GM21723 (cell line): ENCODE results near the gene SVIL.
"Not testable (repeated sequence)": the region's sequence is repeated elsewhere in the genome, so short reads cannot be mapped to it uniquely, and the experiment has no call there.

Experiments used
- ATAC-seq: cut with Tn5 transposase; IDR thresholded peaks from one replicate; pipeline ENCODE4 v1.9.1; 2021; ENCODE audit warnings: mild to moderate bottlenecking, moderate library complexity; ENCODE audit not compliant: unreplicated experiment

SVIL gene

DNA sequence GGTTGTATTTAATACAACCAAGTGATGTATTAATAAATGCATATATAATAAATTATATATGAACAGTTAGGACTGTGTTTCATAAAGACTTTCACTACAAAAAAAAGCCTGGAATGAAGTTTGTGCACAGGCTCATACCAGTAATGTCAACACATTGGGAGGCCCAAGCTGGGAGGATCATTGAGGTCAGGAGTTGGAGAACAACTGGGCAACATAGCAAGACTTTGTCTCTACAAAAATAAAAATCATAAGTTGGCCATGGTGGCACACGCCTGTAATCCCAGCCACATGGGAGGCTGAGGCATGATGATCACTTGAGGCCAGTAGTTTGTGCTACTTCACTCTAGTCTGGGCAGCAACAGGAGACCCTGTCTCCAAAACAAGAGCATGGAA lies 15.8 kb upstream of the SVIL start:
- no peak for ATAC-seq

DNA sequence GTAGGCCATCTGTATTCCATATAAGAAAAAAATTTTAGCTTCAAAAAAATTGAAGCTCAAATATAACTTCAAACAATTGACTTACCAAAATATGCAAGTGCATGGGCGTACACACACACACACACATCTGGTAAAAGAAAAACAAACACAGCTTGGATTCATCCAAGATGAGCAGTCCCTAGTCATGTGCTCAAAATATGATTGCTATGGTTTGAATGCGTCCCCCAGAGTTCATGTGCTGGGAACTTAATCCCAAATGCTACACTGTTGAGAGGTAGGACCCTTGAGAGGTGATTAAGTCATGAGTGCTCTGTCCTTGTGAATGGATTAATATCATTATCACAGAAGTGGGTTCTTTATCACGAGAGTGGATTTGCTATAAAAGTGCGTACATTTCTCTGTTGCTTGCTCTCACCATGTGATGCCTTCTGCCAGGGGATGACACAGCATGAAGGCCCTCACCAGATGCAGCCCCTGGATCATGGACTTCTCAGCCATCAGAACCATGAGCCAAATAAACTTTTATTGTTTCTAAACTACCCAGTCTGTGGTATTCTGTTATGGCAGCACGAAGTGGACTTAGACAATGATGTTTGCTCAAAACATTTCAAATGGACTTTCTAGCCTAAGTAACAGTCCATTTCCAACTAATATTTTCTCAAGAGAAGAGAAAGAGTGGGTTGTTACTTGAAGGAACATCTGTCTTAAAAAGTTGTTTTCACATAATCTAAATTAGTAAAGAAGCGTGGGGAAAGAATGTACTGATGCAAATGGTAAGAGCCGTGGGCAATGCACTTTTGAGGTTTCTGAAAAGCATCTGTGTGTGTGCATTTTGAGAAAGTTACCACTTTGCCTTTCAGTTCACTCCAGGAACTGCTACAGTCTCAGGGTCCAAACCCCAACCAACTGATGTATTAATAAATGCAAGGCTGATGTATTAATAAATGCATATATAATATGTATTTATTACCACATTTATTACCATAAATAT lies 15.1 kb upstream of the SVIL start:
- no peak for ATAC-seq

DNA sequence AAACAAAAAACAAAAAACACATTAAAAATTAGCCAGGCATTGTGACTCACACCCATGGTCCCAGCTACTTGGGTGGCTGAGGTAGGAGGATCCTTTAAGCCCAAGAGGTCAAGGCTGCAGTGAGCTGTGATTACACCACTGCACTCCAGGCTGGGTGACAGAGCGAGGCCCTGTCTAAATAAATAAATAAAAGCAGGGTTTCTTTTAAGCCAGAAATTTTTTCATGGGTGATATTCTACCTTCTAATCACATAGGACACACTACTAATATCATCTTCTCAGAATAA lies 14.2 kb upstream of the SVIL start:
- no peak for ATAC-seq

DNA sequence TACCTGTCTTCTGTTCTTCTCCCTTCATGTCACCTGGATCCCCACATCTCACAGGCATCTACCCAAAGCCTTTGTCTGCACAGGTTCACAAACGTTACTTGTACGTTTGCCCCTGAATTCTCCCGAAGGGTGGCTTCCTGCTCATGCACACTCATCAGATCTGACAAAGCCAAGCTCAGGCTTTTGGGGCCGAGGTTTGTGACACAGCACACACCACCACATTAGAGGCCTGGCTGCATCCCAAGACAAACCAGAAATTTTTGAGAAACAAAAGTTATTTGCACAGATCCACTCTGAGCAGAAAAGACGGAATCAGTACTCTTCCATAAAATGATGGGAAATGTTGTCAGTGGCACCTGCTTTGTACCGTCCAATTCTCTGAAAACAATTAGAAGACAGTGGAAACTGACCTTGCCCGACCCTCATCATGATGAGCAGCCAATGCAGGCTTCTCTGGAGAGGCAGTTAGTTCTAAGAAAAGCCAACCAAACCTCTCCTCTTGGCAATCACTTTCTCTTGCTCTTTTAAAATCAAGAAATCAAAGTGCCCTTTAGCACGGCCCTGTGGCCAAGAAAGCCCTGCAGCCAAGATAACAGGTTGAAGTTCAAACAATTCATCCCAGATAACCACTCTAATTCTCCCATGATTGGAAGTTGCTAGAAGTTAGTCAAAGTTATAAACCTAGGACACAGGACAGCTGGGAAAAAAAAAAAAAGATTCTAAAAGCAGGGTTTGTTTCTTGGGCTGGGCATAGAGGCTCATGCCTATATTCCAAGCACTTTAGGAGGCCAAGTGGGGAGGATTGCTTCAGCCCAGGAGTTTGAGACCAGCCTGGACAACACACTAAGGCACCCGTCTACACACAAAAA lies 13.6 kb upstream of the SVIL start:
- ATAC-seq: no peak

DNA sequence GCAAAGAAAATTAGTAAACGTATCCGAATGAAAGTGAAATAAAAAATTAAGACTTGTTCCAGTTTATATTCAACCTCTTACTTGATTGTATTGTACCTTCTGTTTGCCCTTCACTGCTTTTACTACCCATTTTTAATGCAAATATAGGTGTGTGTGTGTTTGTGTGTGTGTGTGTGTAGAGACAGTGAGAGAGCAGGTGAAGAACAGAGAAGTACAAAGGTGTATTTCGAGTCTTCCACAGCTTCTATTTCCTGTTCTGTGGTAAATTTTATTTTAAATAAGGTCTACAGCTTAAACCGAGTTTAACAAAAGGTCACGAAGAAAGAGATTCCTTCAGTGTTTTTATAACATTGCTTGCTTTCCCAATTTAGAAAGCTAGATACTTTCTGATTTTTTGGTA lies 12.7 kb upstream of the SVIL start:
- ATAC-seq: no peak

DNA sequence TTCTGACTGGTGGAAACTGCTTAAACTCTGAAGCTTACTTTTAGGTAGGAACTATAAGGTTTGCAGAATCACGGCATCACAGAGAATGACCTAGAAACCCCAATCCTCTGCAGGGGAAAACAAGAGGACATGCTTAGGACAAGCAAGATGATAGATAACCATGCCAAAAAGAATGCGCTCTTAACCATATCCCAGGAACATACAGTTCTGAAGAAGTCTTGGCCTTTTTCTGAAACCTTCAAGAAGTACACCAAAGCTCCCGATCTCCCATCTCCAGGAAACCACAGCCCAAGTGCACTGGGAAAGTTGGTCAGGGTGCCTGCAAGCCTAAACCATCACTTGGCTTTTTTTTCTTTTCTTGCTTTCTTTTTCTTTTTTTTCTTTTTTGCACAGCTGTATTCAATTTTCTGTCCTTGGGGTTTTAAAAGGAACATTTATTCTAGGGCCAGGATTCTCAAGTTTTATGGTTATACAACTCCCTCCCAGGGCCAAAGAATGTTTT lies 12.2 kb upstream of the SVIL start:
- no peak for ATAC-seq

DNA sequence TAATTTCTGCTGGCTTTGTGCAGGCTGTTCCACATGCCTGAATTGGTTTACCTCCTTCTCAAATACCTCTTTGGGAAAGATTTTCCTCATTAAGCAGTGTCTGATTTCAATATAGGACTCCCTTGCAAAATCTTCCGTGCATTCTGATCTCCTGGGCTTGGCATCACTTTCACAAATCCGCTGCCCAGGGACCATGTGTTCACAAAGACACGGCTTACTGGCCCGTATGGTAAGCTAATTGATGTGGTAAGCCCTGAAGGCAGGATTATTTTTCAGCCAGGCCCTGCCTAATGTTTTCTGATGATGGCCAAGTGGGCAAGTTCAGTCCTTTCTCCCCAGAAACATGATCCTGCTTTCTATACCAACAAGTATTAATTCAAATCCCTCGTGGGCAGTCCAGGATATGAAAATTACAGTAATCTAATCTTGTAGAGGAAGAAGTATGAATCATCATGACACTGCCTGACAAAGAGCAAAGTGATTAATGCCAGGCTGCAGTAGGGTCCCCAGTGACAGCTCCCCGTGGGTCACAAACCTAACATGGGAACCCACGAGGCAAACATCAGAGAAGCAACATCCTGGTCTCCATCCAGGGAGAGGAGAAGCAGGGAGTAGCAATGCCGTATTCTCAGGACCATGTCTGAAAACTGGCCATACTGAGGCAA lies 11.6 kb upstream of the SVIL start:
- no peak for ATAC-seq

DNA sequence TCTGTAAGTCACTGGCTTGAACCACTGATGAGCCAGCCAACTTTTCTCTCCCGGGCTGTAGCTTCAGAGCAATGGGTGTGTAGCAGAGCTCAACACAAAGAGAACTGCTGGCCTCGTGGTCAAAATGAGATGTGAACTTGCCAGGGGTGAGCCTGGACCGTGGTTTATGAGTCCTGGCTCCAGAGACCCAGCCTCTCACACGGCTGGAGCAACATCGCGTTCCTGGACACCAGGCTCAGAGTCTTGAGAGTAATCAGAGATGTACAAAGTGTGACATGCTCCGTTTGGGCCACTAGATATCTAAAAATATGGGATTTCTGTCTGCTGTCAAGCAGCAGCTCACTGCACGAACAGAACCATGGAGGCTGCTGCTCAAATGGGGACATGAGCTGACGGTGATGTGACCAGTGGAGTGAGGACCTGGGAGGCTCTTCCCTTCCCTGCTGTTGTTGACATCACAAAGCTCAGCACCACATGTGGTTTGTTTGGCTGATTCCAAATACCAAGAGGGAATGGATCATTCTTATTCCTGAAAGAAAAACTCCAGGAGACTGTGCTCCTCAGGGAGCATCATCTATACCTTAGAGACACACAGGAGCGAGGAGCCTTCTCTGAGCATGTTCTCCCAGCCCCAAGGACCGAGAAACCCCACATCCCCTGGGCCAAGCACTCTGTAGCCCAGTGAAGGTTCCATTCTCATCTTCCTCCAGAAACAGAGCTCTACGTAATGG lies 9.2 kb upstream of the SVIL start:
- no peak for ATAC-seq

DNA sequence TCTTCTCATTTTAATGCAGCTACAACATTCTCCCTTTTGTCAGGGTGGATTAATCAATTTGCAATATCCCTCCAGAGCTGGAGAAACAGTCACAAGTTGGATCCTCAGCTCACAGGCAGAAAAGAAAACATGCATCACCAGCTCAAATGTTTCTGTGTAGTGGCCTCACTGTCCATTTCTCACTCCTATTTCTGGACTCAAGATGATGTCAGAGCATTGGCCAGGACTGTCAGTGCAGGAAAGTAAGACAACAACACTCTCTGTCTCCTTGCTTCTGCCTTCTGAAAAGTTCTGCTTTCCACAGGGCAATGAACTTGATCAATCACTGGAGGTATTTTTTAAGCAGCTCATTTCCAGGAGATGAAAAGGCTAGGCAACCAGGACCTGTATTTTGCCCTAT lies 8.2 kb upstream of the SVIL start:
- no peak for ATAC-seq

DNA sequence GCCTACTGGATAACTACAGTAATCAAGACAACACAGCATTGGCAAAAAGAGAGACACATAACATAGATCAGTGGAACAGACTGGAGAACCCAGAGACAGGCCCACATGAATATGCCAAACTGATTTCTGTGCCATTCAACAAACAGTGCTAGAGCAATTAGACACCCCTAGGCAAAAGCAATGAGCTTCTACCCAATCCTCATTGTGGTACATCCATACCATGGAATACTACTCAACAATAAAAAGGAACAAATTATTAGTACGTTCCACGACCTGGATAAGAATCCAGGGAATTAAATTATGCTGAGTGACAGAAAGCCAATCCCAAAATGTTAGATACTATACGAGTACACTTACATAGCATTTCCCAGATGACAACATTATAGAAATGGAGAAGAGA lies 2.8 kb upstream of the SVIL start:
- no peak for ATAC-seq

DNA sequence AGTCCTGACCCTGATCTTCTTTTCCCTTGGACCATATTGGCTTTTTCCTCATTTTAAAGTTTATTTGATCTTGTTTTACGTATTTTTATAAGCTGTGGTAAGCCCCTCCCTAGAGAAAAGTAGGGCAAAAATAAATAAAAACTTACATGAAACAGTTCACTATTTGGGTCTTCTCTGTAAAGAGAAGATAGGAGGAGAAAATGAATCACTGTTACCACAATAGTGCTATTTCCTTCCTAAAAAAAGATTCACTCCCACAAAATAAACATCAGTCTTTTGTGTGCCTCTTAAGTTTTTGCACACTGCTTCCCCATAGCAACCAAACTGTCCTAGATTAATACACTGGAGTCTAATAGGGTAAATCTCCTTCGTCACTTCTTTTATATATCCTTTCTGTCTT lies 1.4 kb upstream of the SVIL start:
- no peak for ATAC-seq

DNA sequence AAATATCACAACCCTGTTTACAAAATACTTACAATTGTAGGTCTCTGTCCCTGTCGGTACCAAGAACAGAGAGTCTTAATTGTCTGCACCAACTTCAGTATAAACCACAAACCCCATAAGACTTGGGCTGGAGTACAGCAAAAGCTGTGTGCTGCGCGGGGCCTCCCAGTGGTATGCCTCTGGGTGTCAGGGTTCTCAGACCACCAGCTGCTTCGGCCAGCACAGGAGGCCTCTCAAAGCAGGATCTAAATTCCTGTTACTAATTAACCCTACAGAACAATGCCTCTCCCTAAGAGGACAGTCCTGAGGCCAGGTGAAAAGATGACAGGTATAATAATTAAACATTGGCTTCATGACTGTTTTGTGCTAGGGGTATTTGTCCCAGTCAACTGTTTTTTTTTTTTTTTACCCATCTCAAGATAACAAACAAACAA lies 957 bp upstream of the SVIL start:
- no peak for ATAC-seq

DNA sequence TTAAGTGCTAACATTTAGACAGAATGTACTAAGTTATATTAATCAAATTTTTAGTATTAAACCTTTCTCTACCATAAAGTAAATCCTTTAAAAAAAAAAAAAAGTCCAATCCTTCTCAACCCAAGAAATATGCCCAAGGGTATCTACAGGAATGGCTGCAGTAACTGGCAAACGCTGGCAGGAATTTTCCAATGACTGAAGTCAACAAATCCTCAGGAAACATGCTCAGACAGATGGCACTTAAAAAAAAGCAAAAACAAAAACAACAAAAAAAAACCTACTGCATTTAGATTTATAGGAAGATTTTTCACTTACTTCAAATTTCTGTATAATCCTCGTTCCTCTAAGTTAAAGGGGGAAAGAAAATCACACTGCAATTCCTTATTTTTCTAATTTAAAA lies 666 bp downstream of the SVIL start:
- no peak for ATAC-seq

DNA sequence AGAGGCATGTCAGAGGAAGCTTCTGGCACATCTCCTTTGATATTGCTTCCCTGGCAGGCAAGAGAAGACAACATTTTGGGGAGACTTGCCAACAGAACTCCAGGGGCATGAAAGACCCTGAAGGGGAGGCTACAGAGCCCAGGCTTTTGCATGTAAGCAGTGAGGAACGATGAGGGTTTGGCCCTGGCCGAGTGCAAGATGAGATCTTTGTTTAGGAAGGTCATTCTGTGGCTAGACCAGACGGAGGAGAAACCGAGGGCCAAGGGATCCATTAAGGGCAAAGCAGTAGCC lies 3.8 kb downstream of the SVIL start:
- ATAC-seq: no peak

DNA sequence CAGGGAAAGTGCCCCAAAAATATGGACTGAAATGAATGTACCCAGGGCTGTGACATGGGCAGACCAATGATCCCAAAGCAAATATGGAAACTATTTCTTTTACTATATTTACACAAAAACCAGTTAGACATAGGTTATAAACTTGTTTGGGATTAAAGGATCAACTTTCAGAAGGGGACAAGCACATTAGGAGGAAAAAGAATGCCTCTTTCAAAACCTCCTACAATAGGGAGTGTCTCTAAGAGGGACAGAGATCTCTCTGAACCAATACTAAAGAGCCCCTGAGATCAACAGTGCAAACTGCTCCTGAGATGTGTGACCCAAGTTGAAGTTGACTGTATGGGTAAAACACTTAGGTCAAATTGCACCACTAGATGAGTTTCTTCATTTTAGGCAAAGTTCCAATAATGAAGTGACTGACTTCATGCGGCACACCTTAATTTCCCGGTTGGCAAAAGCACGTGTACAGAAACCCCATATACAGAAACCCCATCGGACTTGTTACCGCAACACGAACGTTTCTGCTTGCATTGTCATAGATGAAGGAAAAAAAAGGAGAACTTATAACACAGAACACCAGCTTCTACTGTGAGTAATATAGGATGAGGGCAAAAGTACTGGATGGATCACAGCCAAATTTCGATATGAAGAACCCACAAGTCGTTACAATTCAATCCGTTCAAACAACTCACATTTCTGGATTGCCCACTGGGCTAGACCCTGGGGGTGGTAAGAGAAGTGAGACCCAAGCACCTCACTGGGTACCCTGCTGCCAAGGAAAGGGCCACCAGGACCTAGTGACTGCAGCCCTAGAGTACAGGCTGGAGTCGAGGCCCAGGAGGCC lies 4.3 kb downstream of the SVIL start:
- ATAC-seq: no peak

DNA sequence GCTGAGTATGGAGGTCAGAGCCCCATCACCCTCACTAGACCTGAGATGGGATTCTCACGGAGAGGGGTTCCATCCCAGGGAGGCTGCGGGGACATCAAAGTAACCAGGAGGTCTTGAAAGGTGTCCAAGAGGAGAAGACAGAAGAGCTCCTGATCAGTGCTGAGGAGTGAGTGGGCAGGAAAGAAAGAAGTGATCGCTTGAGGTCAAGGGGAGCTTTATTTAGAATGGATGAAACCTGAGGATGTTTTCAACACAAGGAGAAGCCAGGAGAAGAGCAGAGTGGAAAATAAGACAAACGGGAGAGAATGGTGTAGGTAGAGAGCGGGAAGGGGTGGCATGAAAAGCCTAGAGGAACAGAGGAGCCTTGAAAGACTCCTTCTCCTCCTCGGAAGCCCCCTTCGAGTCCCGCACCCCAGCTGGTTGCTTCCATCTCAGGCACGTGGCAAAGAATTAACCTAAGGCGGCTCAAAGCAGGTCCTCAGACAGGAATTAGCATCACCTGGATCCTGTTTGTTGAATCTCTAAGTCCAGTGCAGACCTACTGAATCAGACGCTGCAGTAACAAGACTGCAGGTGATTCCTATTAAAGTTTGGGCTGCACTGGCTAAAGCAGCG lies 5.8 kb downstream of the SVIL start:
- ATAC-seq: no peak

DNA sequence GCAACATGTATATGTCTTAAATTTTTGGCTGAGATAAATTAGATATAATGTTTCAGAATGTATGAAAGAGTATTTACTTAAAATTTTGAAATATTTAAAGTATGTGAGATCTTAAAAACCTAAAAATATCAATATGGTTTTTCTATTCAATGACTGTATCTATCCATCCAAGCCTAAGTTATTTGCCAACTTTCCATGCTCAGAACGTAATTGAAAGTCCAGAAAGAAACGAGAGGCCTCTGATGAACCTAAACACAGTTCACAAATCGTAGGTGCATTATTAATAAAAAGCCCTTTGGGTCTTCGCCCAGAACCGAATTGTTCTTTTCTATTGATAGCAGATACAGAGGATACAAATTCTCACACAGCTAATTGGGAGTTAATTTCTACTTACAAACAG lies 6.5 kb downstream of the SVIL start:
- no peak for ATAC-seq

DNA sequence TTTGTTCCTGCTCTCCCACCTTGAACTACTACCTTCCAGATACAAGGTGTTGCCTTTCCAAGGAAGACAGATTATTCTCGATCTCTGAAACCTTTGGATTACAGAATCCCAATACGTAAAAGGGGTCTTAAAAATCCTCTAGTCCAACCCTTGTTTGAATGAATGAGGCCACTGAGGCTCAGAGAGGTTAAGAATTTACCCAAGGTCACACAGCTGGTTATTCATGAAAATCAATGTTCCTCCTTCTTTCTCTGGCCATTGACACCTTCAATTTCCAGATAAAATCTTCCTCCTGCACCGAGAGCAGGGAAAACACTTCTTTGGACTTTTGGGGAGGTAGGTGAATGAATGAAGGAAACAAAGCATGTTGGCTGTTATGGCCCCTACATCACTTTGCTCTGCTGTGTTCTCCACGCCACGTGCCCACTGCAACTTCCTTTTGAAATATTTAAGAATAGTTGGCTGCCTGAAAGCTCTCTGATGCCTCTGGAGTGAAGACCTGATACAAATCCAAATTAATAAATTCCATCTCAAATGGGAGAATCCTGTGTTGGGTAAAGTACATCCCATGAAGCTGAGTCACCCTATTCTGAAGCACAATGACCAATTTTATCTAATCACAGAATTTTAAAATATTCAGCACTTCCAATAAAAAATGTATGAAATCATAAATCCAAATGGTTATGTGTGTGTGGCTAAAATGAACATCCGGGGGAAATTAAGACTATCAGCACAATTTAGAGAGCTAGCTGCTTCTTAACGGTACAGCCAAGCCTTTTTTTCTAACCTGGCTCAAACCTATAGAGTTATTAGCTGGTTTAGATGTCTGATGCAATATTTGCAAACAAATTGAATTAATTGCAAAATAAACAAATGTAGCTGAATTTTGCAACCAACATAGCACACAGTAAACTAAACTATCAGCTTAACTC lies 7.3 kb downstream of the SVIL start:
- no peak for ATAC-seq

DNA sequence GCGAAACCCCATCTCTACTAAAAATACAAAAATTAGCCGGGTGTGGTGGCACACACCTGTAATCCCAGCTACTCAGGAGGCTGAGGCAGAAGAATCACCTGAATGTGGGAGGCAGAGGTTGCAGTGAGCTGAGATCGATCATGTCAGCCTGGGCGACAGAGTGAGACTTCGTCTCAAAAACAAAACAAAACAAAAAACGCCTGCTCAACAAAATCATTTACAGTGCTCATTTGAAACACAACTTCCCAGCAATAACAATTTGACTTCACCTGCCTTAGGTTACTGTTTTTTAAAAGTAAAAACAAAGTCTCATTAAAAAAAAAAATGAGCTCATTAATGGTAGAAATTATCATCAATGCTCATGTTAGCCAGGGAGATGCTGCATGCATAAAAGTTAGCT lies 10.4 kb downstream of the SVIL start:
- ATAC-seq: not testable (repeated sequence)
